ENCODE data around the gene DSCAM. TPM values are rescaled to one million over a fixed set of nuclear protein-coding genes. Genes with fewer than 3 reads are reported as not detected.

DSCAM gene
- total RNA-seq, 4 donors from 2014 or later: 0.17 TPM; not detected in 3

GRCh38 chr21:40845441-40845995 is 1.4 kb downstream of the DSCAM start:
- TF ChIP-seq, protein P1, sequence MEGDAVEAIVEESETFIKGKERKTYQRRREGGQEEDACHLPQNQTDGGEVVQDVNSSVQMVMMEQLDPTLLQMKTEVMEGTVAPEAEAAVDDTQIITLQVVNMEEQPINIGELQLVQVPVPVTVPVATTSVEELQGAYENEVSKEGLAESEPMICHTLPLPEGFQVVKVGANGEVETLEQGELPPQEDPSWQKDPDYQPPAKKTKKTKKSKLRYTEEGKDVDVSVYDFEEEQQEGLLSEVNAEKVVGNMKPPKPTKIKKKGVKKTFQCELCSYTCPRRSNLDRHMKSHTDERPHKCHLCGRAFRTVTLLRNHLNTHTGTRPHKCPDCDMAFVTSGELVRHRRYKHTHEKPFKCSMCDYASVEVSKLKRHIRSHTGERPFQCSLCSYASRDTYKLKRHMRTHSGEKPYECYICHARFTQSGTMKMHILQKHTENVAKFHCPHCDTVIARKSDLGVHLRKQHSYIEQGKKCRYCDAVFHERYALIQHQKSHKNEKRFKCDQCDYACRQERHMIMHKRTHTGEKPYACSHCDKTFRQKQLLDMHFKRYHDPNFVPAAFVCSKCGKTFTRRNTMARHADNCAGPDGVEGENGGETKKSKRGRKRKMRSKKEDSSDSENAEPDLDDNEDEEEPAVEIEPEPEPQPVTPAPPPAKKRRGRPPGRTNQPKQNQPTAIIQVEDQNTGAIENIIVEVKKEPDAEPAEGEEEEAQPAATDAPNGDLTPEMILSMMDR (IDR thresholded peaks at IDR 0.05; ENCODE audit: low read depth): no peak

- TF ChIP-seq, protein P1 (IDR thresholded peaks at IDR 0.05; ENCODE audit: low read depth): no peak
Observed at GRCh38 chr21:40844935-40845334, 2.0 kb downstream of the DSCAM start.

DNA sequence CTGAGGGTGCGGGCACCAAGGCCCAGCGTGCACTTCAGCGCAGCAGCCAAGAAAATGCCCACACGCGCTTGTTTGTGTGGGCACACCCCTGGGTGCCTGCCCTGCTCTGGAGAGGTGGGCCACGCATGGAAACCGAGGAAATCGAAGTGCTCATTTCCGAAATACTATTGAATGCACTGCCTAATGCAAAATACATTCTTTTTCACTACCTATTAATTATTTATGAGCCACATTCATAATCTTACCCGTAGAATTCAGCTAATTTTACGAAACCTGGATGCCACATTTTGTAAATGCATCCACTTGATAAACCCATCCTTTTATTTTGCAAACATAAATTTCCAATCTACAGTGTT is 4.8 kb downstream of the DSCAM start:
- TF ChIP-seq, protein P1 (IDR thresholded peaks at IDR 0.05; ENCODE audit: low read depth): no peak

DNA sequence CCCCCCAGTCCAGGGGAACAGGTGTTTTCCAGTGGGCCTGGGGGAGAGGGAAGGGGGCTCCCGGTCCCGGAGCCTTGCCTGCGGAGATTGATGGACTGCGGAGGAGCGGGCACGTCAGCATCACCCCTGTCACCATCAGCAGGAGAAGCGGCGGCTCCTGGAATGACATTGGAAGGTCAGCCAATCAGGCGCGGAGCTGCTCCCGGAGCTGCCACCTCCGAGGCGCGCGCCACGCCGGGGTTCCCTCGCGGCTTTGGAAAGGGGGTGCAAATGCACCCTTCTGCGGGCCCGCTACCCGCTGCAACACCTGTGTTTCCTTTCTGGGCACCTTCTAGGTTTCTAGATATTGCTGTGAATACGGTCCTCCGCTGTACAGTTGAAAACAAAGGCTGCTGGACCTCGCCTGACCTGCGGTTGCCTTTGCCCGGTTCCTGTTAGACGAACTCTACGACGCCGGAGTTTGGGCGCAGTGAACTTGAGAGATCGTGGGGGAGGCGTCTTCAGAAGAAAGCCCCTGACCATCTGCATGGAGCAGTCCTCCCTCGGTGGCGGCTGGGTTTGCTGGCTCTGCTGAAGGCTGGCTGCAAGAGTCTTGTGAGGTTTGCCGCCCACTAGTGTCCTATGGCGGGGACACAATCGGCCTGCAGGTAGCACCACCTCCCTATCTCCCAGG is 5.3 kb downstream of the DSCAM start:
- TF ChIP-seq, protein P1 (IDR thresholded peaks at IDR 0.05; ENCODE audit: low read depth): no peak

DNA sequence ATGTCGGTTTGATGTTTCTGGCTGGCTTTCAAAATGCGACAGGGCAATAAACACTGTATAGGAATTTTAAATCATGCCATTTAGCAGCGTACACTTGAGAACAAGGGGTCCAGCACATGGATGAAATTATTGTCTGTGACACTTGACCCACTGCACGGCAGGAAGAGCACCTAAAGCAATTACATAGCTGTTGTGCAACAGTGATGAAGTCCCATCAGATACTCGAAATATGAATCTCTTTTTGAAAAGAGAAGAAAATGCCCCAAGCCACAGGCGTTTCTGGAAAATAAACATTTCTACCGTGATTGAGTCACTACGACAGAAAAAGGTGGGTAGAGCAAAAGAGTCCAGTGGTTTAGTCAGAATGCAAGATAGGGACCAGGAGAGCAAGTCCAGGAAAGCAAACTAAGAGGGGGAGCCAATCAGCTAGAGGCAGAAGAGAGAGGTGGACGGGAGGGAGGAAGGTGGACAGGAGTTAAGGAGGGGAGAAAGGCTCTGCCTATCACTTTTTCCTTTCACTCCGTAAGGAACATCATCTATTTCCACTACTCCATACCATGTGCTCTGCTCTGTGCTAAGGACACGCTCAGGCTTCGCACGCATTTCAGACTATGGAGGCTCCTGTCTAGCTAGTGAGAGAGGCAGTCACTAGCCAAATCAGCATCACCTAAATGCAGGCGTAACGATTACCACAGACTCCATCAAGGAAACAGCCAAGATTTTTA is 6.4 kb downstream of the DSCAM start:
- TF ChIP-seq, protein P1 (IDR thresholded peaks at IDR 0.05; ENCODE audit: low read depth): no peak

DNA sequence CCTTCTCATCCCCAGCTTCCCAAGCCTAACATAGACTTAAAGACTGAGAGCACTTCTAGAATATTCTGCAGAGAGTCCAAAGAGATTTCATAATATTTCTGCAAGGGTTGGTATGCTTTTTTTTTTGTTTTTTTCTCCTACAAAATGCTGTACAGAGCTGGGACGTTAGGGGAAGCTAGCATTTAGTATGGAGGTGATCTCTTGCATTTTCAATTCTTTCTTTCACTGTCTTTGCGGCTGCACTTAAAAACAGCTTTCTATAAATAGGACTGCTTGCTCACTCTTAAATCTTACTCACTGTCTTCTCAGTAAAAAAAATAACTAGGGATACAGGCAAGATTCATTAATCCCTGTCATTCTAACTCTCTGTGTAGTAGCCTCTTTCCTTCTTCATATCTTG is 7.4 kb downstream of the DSCAM start:
- TF ChIP-seq, protein P1 (IDR thresholded peaks at IDR 0.05; ENCODE audit: low read depth): no peak

DNA sequence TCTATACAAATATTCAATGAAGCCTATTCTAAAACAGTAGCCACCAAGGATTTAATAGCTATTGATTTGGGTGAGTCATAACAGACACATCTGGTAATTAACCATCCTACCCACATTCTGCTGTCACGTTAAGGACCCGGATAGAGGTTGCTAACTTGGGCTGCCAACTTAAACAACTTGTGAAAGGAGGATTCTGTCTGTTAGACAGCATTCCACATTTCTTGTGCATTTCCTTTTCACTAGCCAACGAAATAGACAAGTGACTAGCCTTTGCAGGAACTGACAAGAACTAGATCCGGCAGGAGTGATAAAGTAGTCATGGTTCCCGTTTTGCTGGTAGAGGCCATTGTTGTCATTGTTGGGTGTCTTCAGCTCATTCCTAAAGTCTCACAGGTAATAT is 9.5 kb downstream of the DSCAM start:
- TF ChIP-seq, protein P1 (IDR thresholded peaks at IDR 0.05; ENCODE audit: low read depth): no peak
